H1 (cell line): Measurements from ENCODE around the gene FSIP1.

ENCODE experiments used
- BRCA1 ChIP-seq: IDR thresholded peaks from 2 replicates; pipeline ENCODE4 v1.6.1; 2012; ENCODE audit warnings: low read depth, low read length, improper control_type of control experiment
- EP300 ChIP-seq, 2 experiments: IDR thresholded peaks; 1 replicate in 1 of 2; 2 replicates in 1 of 2; pipeline ENCODE4 v1.6.1; 2011 to 2012; ENCODE audit warnings: low read depth in 2 of 2, low read length in 2 of 2, mild to moderate bottlenecking in 2 of 2, borderline replicate concordance in 1 of 2, inconsistent platforms in 1 of 2, moderate library complexity in 1 of 2
- EZH2 ChIP-seq: fragments of 200-600 bp; sonication (generic); IDR thresholded peaks from 2 replicates; pipeline ENCODE4 v1.7.1; 2012; ENCODE audit warnings: low read depth, mild to moderate bottlenecking, moderate library complexity, low read length, inconsistent platforms; ENCODE audit not compliant: severe bottlenecking
- GABPA ChIP-seq: IDR thresholded peaks from 2 replicates; pipeline ENCODE4 v1.6.1; 2011; ENCODE audit warnings: mild to moderate bottlenecking, low read length, moderate library complexity, borderline replicate concordance; ENCODE audit not compliant: insufficient read depth
- JUN ChIP-seq: IDR thresholded peaks from 2 replicates; pipeline ENCODE4 v1.6.1; 2011; ENCODE audit warnings: low read depth, mild to moderate bottlenecking, improper control_type of control experiment, low read length
- KDM1A ChIP-seq: fragments of 200-600, 300-600 bp; sonication (generic); IDR thresholded peaks from 2 replicates; pipeline ENCODE4 v1.7.1; 2016; ENCODE audit warnings: mild to moderate bottlenecking, low read length, borderline replicate concordance
- POLR2A ChIP-seq, 2 experiments: IDR thresholded peaks; 1 replicate in 1 of 2; 2 replicates in 1 of 2; pipeline ENCODE4 v1.6.1; 2011; ENCODE audit warnings: low read depth in 2 of 2, low read length in 2 of 2, mild to moderate bottlenecking in 2 of 2; ENCODE audit errors: control extremely low read depth in 1 of 2
- SIN3A ChIP-seq, 2 experiments: IDR thresholded peaks in 1 of 2; conservative IDR thresholded peaks in 1 of 2; 2 replicates each; pipeline ENCODE4 v1.6.1; 2011 to 2012; ENCODE audit warnings: low read length in 2 of 2, improper control_type of control experiment in 1 of 2, low read depth in 1 of 2, mild to moderate bottlenecking in 1 of 2
- SP1 ChIP-seq: IDR thresholded peaks from 2 replicates; pipeline ENCODE4 v1.6.1; 2011; ENCODE audit warnings: low read depth, low read length
- SRF ChIP-seq: IDR thresholded peaks from 2 replicates; pipeline ENCODE4 v1.6.1; 2011; ENCODE audit warnings: mild to moderate bottlenecking, low read depth, low read length, moderate library complexity
- TAF1 ChIP-seq: IDR thresholded peaks from 2 replicates; pipeline ENCODE4 v1.6.1; 2011; ENCODE audit warnings: mild to moderate bottlenecking, low read depth, low read length
- TF ChIP-seq, protein P1 (sequence below), 3 experiments: IDR thresholded peaks; 1 replicate in 2 of 3; 2 replicates in 1 of 3; pipeline versions ENCODE4 v1.5.1 to v1.6.1; 2011; ENCODE audit warnings: low read length in 3 of 3, mild to moderate bottlenecking in 3 of 3, inconsistent platforms in 2 of 3, low read depth in 1 of 3, moderate library complexity in 1 of 3; ENCODE audit not compliant: insufficient read depth in 1 of 3; ENCODE audit errors: control extremely low read depth in 1 of 3
- TF ChIP-seq, protein P2 (sequence below): IDR thresholded peaks from 2 replicates; pipeline ENCODE4 v1.6.1; 2011; ENCODE audit warnings: low read length, improper control_type of control experiment

DNA sequence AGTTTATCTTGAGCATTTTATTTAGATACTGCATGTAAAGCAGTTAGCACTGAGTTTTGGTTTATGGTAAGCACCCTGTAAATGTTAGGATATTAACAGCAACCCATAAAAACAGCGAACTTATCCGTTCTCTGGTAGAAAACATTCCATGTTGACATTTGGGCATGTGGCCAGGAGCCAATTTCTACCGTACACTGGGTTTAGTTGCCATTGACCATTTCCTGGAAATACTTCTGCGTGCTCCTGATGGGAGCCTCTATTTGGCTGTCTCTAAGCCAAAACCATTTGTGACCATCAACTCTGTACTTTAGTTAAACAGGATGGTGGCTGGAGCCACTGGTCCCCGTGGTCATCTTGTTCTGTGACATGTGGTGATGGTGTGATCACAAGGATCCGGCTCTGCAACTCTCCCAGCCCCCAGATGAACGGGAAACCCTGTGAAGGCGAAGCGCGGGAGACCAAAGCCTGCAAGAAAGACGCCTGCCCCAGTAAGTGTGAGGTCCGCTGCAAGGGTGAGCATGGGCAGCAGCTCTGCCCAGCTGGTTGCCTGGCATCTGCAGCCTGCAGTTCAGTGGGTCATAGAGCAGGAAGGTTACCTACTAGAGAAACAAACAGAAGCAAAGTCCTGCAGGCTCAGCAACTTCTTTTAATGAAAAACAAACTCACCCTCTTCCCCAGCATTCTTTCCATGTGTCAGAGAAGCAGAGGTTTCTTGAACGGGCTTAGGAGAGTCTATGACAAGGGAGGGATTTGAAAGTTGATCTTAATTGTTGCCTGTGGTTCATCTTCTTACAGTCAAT is 194.7 kb downstream of the FSIP1 start:
- TF ChIP-seq TAF1, result no peak
- TF ChIP-seq EZH2, result no peak
- no peak for TF ChIP-seq SIN3A (conservative IDR thresholded peaks at IDR 0.05 in 1 of 2, IDR thresholded peaks at IDR 0.05 in 1 of 2; ENCODE audit: low read depth in 1 of 2, low read length in 2 of 2)
- no peak for TF ChIP-seq EP300 (IDR thresholded peaks at IDR 0.05; ENCODE audit: borderline replicate concordance in 1 of 2, low read depth in 2 of 2, low read length in 2 of 2)
- peak in 1 of 2 experiments; percentile 24 for TF ChIP-seq POLR2A (IDR thresholded peaks at IDR 0.05; ENCODE audit: control extremely low read depth in 1 of 2, low read depth in 2 of 2, low read length in 2 of 2)
- TF ChIP-seq, protein P1, sequence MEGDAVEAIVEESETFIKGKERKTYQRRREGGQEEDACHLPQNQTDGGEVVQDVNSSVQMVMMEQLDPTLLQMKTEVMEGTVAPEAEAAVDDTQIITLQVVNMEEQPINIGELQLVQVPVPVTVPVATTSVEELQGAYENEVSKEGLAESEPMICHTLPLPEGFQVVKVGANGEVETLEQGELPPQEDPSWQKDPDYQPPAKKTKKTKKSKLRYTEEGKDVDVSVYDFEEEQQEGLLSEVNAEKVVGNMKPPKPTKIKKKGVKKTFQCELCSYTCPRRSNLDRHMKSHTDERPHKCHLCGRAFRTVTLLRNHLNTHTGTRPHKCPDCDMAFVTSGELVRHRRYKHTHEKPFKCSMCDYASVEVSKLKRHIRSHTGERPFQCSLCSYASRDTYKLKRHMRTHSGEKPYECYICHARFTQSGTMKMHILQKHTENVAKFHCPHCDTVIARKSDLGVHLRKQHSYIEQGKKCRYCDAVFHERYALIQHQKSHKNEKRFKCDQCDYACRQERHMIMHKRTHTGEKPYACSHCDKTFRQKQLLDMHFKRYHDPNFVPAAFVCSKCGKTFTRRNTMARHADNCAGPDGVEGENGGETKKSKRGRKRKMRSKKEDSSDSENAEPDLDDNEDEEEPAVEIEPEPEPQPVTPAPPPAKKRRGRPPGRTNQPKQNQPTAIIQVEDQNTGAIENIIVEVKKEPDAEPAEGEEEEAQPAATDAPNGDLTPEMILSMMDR (IDR thresholded peaks at IDR 0.05; ENCODE audit: control extremely low read depth in 1 of 3, insufficient read depth in 1 of 3, low read depth in 1 of 3, low read length in 3 of 3), result no peak
- TF ChIP-seq SRF, result no peak
- TF ChIP-seq BRCA1, result no peak
- TF ChIP-seq KDM1A, result no peak
- TF ChIP-seq, protein P2, sequence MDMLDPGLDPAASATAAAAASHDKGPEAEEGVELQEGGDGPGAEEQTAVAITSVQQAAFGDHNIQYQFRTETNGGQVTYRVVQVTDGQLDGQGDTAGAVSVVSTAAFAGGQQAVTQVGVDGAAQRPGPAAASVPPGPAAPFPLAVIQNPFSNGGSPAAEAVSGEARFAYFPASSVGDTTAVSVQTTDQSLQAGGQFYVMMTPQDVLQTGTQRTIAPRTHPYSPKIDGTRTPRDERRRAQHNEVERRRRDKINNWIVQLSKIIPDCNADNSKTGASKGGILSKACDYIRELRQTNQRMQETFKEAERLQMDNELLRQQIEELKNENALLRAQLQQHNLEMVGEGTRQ, result no peak; the same call in 1 of the 2 replicates
- no peak for TF ChIP-seq SP1
- TF ChIP-seq GABPA, result no peak
- TF ChIP-seq JUN, result no peak
